Stimulated activated naive CD4-positive, alpha-beta T cell (primary cell): ENCODE measurements around the gene SPEF2.

Source experiments
- DNase-seq, 6 experiments: peaks; one replicate each; lab custom pipeline; 2025; lab: John Stamatoyannopoulos, UW

The SPEF2 gene

GRCh38 chr5:35853631-35854030 is 236.0 kb downstream of the SPEF2 start:
- DNase-seq, result peak; percentile 49 to 88 (median 70)

GRCh38 chr5:35854248-35854647 is 236.6 kb downstream of the SPEF2 start:
- peak; percentile 29 to 97 (median 84) for DNase-seq

- DNase-seq, result peak in 1 of 6 experiments; percentile 49
Observed at GRCh38 chr5:35855187-35855586, 237.5 kb downstream of the SPEF2 start.

DNA sequence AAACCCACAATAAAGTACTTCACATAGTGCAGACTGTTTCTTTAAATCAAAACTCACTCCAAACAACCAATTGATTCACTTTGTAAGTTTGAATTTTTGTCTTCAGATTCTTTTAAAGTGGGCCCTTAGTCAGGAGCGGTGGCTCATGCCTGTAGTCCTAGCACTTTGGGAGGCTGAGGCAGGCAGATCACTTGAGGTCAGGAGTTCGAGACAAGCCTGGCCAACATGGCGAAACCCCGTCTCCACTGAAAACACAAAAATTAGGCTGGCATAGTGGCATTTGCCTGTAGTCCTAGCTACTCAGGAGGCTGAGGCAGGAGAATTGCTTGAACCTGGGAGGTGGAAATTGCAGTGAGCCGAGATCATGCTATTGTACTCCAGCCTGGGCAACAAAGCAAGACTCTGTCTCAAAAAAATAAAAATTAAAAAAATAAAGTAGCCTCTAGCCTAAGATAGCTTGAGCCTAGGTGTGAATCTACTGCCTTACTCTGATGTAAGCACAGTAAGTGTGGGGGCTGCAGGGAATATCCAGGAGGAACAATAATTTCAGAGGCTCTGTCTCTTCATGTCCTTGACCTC is 238.6 kb downstream of the SPEF2 start:
- DNase-seq, result peak in 4 of 6 experiments; percentile 17 to 81 (median 52)

GRCh38 chr5:35856765-35857351 is 239.2 kb downstream of the SPEF2 start, which contains the start of gene IL7R:
Gene IL7R (plus strand): TSS chr5:35856891. CDS start chr5:35856978, 87 bp downstream.
- peak in 3 of 6 experiments; percentile 74 to 83 (median 82) for DNase-seq

GRCh38 chr5:35857606-35858205 is 240.0 kb downstream of the SPEF2 start:
- peak in 2 of 6 experiments; percentile 41 to 57 for DNase-seq

DNA sequence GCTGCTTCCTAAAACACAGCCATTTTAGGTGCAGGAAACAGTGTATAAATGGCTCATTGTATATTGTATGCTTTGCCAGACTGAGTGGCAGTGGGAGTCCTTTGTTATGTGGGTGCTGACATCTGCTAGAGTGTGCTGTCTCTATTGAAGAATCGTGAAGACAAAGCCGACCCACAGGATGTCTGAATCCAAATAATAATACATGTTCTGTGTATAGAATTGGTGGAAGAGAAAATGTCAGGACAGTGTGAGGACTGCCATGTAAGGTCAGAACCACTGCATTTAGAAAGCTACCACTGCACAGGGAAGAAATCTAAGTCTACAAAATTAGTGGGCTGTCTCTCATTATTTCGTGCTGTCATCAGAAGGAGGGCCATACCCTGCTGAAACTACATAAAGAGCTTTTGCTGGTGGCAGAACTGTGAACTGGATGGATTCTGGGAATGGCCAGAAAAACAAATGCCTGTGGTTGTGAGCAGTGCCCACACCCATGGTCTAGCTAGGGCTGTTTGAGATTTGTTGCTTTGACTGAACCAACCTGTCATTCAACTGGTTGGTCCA is 241.5 kb downstream of the SPEF2 start:
- peak; percentile 6 to 78 (median 37) for DNase-seq

- DNase-seq, result no peak
Observed at GRCh38 chr5:35860686-35861085, 243.0 kb downstream of the SPEF2 start.

DNA sequence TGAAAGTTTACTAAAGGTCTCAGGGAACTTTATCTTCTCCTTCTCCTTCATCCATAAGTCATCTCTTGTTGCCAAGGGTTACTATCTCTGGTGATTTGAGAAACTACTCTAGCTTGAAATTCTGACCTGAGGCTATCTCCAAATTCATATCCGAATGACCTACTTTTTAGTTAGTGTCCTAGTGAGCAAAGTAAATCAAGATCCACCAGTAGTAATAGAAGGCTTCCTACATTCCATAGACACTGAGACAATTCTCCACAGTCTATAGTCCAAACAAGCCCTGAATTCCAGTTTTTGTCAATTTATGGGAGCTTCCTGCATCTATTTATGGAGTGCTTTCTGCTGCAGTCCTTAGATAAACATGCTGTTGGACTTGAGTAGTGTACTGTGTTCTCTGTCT is 244.1 kb downstream of the SPEF2 start:
- no peak for DNase-seq

DNA sequence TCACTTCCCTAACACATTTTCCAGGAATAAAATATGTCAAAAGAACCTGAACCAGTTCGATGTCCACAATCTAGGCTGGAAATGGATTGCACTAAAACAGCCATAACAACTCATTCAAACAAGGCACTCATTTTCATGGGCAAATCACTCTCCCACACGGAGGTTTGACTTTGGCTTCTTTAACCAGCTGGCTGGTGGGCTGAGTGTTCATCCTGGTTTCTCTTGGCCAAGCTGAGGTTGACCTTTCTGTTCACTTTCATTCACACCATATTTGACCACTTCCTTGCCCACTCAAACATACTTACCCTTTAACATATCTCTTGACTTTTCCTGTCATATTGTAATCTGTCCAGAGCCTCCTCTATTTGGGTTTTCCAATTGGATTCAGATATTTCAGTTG is 244.5 kb downstream of the SPEF2 start:
- no peak for DNase-seq

- DNase-seq, result no peak
Observed at GRCh38 chr5:35863159-35863558, 245.5 kb downstream of the SPEF2 start.
